NCI-H1417 treated with DMSO at 0.1 percent for 48 hours (cell line): Measurements from ENCODE around the gene ACTG2.

Experiments
- DNase-seq: peaks from one replicate; lab custom pipeline; 2025; lab: John Stamatoyannopoulos, UW

Gene ACTG2

GRCh38 chr2:73914667-73915066, 21.9 kb downstream of the ACTG2 start:
- DNase-seq: no peak

- no peak for DNase-seq
Measured at GRCh38 chr2:73915437-73915993, 22.7 kb downstream of the ACTG2 start.

DNA sequence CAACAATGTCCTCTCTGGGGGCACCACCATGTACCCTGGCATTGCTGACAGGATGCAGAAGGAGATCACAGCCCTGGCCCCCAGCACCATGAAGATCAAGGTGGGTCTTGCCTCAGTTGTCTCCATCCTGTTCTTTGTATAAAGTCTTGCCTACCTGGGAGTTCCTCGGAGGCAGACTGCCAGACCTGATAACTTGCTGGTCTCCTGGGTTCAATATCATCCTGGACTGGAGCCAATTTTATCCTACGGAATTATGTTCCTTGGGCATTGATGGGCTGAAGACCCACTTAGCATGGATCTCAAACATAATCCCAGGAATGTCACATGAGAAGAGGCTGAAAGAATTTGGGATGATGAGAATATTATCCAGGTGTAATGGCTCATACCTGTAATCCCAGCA, 23.9 kb downstream of the ACTG2 start:
- DNase-seq: no peak

DNA sequence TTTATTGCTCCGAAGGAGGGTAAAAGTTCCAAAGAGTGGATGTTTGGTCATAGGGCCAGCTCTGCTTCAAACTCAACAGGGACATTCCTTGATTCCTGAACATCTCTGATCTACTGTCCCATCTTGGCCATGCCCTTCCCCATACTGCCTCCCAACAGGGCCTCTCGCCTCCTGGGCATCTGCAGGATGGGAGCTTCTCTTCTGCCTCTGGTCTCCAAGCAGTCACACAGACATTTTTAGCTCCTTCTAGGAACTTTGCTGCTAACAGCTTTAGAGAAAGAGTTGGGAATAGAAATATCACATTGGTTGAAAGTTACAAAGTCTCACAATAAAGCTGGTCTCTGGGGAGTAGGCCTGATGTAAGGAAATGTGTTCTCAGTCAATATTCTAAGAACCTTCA, 24.5 kb downstream of the ACTG2 start:
- no peak for DNase-seq

- DNase-seq: no peak
Measured at GRCh38 chr2:73917696-73918207, 24.9 kb downstream of the ACTG2 start.

GRCh38 chr2:73918856-73919255, 26.0 kb downstream of the ACTG2 start:
- no peak for DNase-seq

- DNase-seq: no peak
Measured at GRCh38 chr2:73919596-73920228, 26.9 kb downstream of the ACTG2 start.

DNA sequence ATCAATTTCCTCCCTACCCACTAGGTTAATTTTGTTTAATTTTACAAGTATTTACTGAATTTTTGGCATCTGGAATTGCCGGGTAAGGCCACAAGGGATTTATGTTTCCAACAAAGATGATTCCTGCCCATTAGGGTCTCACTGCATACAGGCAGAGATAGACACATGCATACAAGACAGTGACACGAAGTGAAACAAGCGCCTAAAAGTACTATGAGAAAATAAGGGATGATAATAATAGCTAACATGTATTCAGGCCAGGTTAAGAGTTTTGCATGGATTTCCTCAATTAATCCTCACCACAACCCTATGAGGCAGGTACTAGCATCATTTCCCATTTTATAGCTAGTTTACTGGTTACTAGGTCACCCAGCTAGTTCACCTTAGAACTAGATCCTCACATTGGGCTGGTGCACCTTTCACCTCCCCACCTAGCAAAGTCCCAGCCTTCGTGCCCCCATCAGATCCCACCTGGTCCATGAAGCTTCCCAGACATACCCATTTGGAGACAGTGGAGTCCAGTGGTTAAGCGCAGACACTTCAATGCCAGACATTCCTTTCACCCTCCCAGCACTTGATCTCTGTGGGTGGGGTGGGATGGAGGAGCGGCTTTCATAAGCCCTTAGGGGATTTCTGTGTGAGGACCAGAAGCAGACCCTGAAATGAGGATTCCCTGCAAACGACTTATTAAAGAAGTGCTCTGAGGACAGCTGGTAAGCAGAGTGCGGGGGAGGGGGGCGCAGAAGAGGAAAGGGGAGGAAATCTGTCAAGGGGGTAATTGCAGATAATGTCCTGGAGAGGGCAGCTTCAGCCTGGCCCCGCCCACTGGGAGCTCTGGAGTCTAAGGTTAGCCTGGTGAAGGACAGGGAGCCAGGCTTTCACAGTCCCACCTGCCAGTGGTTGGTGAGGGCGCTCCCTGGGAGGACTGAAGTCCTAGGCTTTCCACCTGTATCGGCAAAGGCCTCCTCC, 28.1 kb downstream of the ACTG2 start:
- DNase-seq: no peak

DNA sequence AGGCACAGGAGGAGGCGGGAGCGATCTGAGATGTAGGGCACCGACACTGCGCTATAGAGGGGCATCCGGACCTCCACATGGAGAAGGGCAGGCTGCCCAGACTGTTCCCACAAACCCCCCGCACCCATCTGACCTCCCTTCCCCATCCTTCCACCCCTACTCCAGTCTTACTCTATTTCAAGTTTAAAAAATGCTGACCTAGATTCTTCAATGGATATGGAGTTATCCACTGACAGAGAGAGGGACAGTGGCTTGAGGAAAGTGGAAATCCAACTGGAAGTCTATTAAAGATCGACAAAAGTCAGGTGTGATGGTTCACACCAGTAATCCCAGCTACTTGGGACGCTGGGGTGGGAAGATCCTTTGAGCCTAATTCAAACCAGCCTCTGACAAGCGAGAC, 28.8 kb downstream of the ACTG2 start:
- DNase-seq: no peak

- no peak for DNase-seq
Measured at GRCh38 chr2:73922681-73923080, 29.9 kb downstream of the ACTG2 start.

DNA sequence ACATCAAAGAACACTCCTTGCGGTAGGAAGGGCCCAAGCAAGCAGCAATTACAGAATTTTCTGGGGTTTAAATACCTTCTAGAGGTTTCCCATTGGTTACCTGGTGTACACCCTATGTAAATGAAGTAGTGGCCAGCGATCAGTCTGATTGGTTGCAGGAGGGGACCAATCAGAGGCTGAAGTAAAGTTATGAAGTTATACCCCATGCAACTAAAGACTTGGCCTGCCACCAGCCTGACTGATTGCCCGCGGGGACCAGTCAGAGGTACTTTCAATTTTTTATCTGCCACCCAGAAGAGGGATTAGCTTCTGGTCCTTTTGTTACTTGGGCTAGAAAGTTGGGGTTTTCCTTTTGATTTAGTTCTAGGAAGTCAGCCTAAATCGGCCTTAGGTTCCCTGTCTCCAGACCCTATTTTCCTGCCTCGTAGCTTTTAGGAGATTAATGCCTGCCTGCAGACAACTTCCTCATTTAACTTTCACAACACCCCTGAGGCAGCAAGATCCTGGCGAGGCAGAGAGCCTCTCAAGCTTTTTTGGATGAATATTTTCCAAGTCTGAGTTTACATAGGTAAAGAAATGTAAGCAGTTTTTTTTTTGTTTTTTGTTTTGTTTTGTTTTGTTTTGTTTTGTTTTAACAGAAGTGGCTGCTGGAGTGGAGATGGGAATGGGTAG, 32.4 kb downstream of the ACTG2 start:
- no peak for DNase-seq

GRCh38 chr2:73925853-73926492, 33.2 kb downstream of the ACTG2 start:
- DNase-seq: no peak

GRCh38 chr2:73926493-73927327, 33.9 kb downstream of the ACTG2 start, which contains the start of gene DGUOK:
TSS of gene DGUOK (plus strand) at chr2:73926880. CDS start at chr2:73926911, 31 bp downstream.
- DNase-seq: peak; percentile 97

- no peak for DNase-seq
Measured at GRCh38 chr2:73927344-73927743, 34.5 kb downstream of the ACTG2 start.

GRCh38 chr2:73928963-73929347, 36.1 kb downstream of the ACTG2 start:
- no peak for DNase-seq

DNA sequence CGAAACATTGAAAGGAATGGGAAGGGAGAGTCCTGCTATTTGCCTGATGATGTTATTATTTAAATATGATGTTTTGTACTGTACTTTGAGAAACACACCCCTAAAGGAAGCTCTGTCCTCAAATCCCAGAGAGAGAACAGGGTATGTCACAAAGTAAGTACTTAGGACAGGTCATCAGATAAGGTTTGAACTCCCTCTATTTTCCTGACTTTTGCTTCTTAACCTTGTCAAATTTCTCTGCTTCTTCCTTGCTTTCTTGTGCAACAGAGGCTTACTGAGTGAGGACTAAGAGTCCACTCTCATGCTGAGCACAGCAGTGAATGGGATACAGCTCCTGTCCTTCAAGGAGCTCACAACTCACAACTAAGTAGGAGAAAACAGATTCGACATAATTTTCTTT, 37.6 kb downstream of the ACTG2 start:
- DNase-seq: no peak

GRCh38 chr2:73931531-73932500, 39.0 kb downstream of the ACTG2 start:
- no peak for DNase-seq

DNA sequence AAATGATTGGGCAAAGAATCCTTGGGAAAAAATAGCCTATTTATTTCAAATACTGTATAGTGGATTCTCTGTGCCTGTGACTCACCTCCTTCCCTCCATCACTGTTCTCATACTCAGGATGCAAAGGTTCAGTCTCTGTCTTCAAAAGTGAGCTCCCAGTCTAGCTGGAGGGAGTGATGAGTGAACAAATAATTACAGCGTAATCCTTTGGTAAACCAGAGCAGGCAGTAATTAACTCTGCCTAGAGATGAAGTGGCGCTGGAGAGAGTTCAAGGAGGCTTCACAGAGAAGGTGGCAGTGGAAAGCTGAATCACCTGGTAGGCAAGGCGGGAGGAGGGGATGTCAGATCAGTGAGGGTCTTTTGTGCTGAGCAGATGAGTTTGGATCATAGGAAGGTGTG, 40.4 kb downstream of the ACTG2 start:
- DNase-seq: peak; percentile 89

- no peak for DNase-seq
Measured at GRCh38 chr2:73935641-73936040, 42.8 kb downstream of the ACTG2 start.
